H1 (cell line): Measurements from ENCODE around the gene MB.

Source experiments
- EZH2 ChIP-seq: fragments of 200-600 bp; sonication (generic); IDR thresholded peaks from 2 replicates; pipeline ENCODE4 v1.7.1; 2012; ENCODE audit warnings: low read depth, mild to moderate bottlenecking, moderate library complexity, low read length, inconsistent platforms; ENCODE audit not compliant: severe bottlenecking
- JUND ChIP-seq: IDR thresholded peaks from 2 replicates; pipeline ENCODE4 v1.6.1; 2011; ENCODE audit warnings: mild to moderate bottlenecking, improper control_type of control experiment, low read length
- NRF1 ChIP-seq: IDR thresholded peaks from 2 replicates; pipeline ENCODE4 v1.6.1; 2011; ENCODE audit warnings: mild to moderate bottlenecking, low read depth, low read length, improper control_type of control experiment
- POLR2A ChIP-seq, 2 experiments: IDR thresholded peaks; 1 replicate in 1 of 2; 2 replicates in 1 of 2; pipeline ENCODE4 v1.6.1; 2011; ENCODE audit warnings: low read depth in 2 of 2, low read length in 2 of 2, mild to moderate bottlenecking in 2 of 2; ENCODE audit errors: control extremely low read depth in 1 of 2

DNA sequence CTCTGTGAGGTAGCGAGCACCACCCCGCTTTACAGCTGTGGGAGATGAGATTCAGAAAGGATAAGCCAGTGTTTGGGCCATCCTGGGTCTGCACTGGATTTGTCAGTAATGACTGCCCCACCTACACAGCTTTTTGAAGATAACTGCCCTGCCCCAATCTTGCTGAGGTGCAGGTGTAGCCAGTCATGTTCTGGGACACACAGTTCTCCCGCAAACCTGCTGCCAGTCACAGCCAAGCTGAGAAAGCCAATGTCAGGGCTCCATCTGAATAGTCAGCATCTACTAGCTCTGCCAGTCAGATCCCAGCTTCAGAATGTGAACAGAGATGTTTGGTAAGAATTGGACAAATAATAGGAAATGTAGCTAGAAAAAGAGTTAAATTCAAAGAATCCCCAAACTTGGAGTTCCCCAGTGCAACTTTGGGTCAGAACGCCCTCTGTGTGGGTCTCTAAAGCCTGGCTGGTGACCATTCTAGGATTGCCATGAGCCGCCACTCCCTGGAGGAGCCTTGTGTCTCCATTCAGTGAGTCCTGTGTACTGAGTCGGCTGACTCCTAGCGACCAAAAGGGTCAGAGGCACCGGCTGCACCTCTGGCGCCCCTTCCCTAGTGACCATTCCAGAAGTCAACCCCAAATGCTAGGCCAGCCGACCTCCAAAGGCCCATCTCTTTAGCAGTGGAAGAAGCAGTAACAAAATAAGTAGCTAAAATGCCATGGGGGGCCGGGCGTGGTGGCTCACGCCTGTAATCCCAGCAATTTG is 2.4 kb upstream of the MB start:
- no peak for TF ChIP-seq EZH2
- no peak for TF ChIP-seq JUND
- TF ChIP-seq POLR2A (IDR thresholded peaks at IDR 0.05; ENCODE audit: control extremely low read depth in 1 of 2, low read depth in 2 of 2, low read length in 2 of 2): no peak
- TF ChIP-seq NRF1: no peak
